GM19328 (cell line): ENCODE measurements around the gene IL17C.

Experiments used
- ATAC-seq: cut with Tn5 transposase; IDR thresholded peaks from one replicate; pipeline ENCODE4 v1.9.1; 2021; ENCODE audit warnings: mild to moderate bottlenecking, moderate library complexity; ENCODE audit not compliant: unreplicated experiment

The IL17C gene

GRCh38 chr16:88681084-88681680 is 42.8 kb downstream of the IL17C start:
- ATAC-seq = no peak

- peak; percentile 42 for ATAC-seq
These were observed 43.5 kb downstream of the IL17C start for GRCh38 chr16:88681709-88682451.

- no peak for ATAC-seq
These were observed 46.3 kb downstream of the IL17C start for GRCh38 chr16:88684569-88685155.

- ATAC-seq = no peak
These were observed 47.0 kb downstream of the IL17C start for GRCh38 chr16:88685156-88686061.

GRCh38 chr16:88686062-88686438 is 47.7 kb downstream of the IL17C start:
- peak; percentile 9 for ATAC-seq

GRCh38 chr16:88686439-88687253 is 48.3 kb downstream of the IL17C start, which contains the start of gene SNAI3:
SNAI3 (minus strand) TSS chr16:88686507; CDS start chr16:88686406, 101 bp downstream.
- ATAC-seq = peak; percentile 67

- ATAC-seq = no peak
These were observed 48.8 kb downstream of the IL17C start for GRCh38 chr16:88687254-88687576.

- no peak for ATAC-seq
These were observed 49.3 kb downstream of the IL17C start for GRCh38 chr16:88687676-88688012.

GRCh38 chr16:88688013-88688778 is 49.8 kb downstream of the IL17C start:
- ATAC-seq = no peak
